Vagina (tissue), 2 donors: ENCODE data around the gene ERBB4. TPM values are rescaled to one million over a fixed set of nuclear protein-coding genes. Genes with fewer than 3 reads are reported as not detected.

Experiments used
- DNase-seq, 2 donors: peaks; one replicate each; pipeline ENCODE4 v3.0.0-alpha.2; 2017; ENCODE audit errors: extremely low spot score in 2 of 2
- H3K27ac ChIP-seq: fragments of 200-600 bp; sonication (generic); one replicate; pipeline ENCODE4 v1.5.1; 2019
- H3K27me3 ChIP-seq: fragments of 200-600 bp; sonication (generic); one replicate; pipeline ENCODE4 v1.5.1; 2019
- H3K36me3 ChIP-seq, 2 donors: fragments of 200-600 bp; sonication (generic); one replicate each; pipeline ENCODE4 v1.5.1; 2017 to 2019
- H3K4me1 ChIP-seq: fragments of 200-600 bp; sonication (generic); one replicate; pipeline ENCODE4 v1.5.1; 2019
- H3K4me3 ChIP-seq, 2 donors: fragments of 200-600 bp; sonication (generic); 1 replicate in 1 of 2; 2 replicates in 1 of 2; pipeline ENCODE4 v1.5.1; 2016 to 2019
- H3K9me3 ChIP-seq: fragments of 200-600 bp; sonication (generic); one replicate; pipeline ENCODE4 v1.5.1; 2019
- POLR2A ChIP-seq, 2 donors: fragments of 450-650 bp; IDR thresholded peaks; one replicate each; pipeline ENCODE4 v1.6.1; 2017; ENCODE audit warnings: antibody characterized with exemption in 2 of 2, mild to moderate bottlenecking in 2 of 2, moderate library complexity in 2 of 2
- POLR2AphosphoS5 ChIP-seq, 2 donors: sonication (generic); formaldehyde crosslinking; IDR thresholded peaks; one replicate each; pipeline ENCODE4 v1.9.0; 2017; ENCODE audit warnings: antibody characterized with exemption in 2 of 2, mild to moderate bottlenecking in 2 of 2, low read depth in 1 of 2; ENCODE audit not compliant: insufficient read depth in 1 of 2
- intact Hi-C: fragments of 100-400 bp; cut with DNase I; formaldehyde crosslinking; loops from one replicate; pipeline ENCODE4 v1.15.1; 2023
- total RNA-seq: library from RNA; depleted of rRNA; stranded (reverse); fragments of >200 nt; gene quantifications from one replicate; pipeline ENCODE4 v1.2.3, GENCODE V29; 2016
- TF ChIP-seq, protein P1 (sequence below), 3 experiments: fragments of 450-650 bp in 2 of 3; fragments of 200-600 bp in 1 of 3; sonication (generic) in 1 of 3; IDR thresholded peaks; one replicate each; pipeline ENCODE4 v1.5.1; 2017 to 2019; ENCODE audit warnings: antibody characterized with exemption in 3 of 3, mild to moderate bottlenecking in 2 of 3, moderate library complexity in 2 of 3

Gene ERBB4
- total RNA-seq, 1 donor from 2014 or later, result 0.25 TPM

- H3K27me3 ChIP-seq, result no peaks in the 10 kb centered on the region
- TF ChIP-seq POLR2AphosphoS5 (IDR thresholded peaks at IDR 0.05; ENCODE audit: insufficient read depth in 1 of 2, low read depth in 1 of 2) (no peak), POLR2A (IDR thresholded peaks at IDR 0.05) (no peak)
- TF ChIP-seq, protein P1, sequence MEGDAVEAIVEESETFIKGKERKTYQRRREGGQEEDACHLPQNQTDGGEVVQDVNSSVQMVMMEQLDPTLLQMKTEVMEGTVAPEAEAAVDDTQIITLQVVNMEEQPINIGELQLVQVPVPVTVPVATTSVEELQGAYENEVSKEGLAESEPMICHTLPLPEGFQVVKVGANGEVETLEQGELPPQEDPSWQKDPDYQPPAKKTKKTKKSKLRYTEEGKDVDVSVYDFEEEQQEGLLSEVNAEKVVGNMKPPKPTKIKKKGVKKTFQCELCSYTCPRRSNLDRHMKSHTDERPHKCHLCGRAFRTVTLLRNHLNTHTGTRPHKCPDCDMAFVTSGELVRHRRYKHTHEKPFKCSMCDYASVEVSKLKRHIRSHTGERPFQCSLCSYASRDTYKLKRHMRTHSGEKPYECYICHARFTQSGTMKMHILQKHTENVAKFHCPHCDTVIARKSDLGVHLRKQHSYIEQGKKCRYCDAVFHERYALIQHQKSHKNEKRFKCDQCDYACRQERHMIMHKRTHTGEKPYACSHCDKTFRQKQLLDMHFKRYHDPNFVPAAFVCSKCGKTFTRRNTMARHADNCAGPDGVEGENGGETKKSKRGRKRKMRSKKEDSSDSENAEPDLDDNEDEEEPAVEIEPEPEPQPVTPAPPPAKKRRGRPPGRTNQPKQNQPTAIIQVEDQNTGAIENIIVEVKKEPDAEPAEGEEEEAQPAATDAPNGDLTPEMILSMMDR (IDR thresholded peaks at IDR 0.05), result no peak
Measured at GRCh38 chr2:211453311-211453887, 1085.2 kb downstream of the ERBB4 start.

GRCh38 chr2:211451642-211452041, 1087.0 kb downstream of the ERBB4 start:
- Histone ChIP-seq H3K9me3 (no peaks in the 10 kb centered on the region), H3K27ac (no peak overlapping the region), H3K4me1 (no peaks in the 10 kb centered on the region), H3K36me3 (no peaks in the 10 kb centered on the region), H3K27me3 (no peaks in the 10 kb centered on the region), H3K4me3 (no peak overlapping the region)
- intact Hi-C loops, result no loop called here
- DNase-seq, result no peak
- TF ChIP-seq POLR2AphosphoS5 (IDR thresholded peaks at IDR 0.05; ENCODE audit: insufficient read depth in 1 of 2, low read depth in 1 of 2) (no peak), POLR2A (IDR thresholded peaks at IDR 0.05) (no peak)
- TF ChIP-seq, protein P1 (IDR thresholded peaks at IDR 0.05), result no peak

More at GRCh38 chr2:211453311-211453887, 1085.2 kb downstream of the ERBB4 start:
- Histone ChIP-seq H3K36me3 (no peaks in the 10 kb centered on the region), H3K4me1 (no peaks in the 10 kb centered on the region), H3K4me3 (no peak overlapping the region), H3K9me3 (no peaks in the 10 kb centered on the region), H3K27ac (no peak overlapping the region)
- intact Hi-C loops, result no loop called here
- DNase-seq, result no peak

GRCh38 chr2:211449819-211450218, 1088.8 kb downstream of the ERBB4 start:
- no peaks in the 10 kb centered on the region for H3K9me3 ChIP-seq
- intact Hi-C loops, result no loop called here
- H3K4me3 ChIP-seq, result no peak overlapping the region
- no peaks in the 10 kb centered on the region for H3K36me3 ChIP-seq
- no peaks in the 10 kb centered on the region for H3K4me1 ChIP-seq
- H3K27ac ChIP-seq, result no peak overlapping the region
- DNase-seq, result no peak
- TF ChIP-seq POLR2AphosphoS5 (IDR thresholded peaks at IDR 0.05; ENCODE audit: insufficient read depth in 1 of 2, low read depth in 1 of 2), result no peak
- no peak for TF ChIP-seq POLR2A (IDR thresholded peaks at IDR 0.05)
- TF ChIP-seq, protein P1 (IDR thresholded peaks at IDR 0.05), result no peak
- H3K27me3 ChIP-seq, result no peaks in the 10 kb centered on the region

- no peaks in the 10 kb centered on the region for H3K27me3 ChIP-seq
- H3K4me3 ChIP-seq, result no peak overlapping the region
- no peaks in the 10 kb centered on the region for H3K9me3 ChIP-seq
- TF ChIP-seq POLR2AphosphoS5 (IDR thresholded peaks at IDR 0.05; ENCODE audit: insufficient read depth in 1 of 2, low read depth in 1 of 2), result no peak
- TF ChIP-seq POLR2A (IDR thresholded peaks at IDR 0.05), result no peak
- TF ChIP-seq, protein P1 (IDR thresholded peaks at IDR 0.05), result no peak
- H3K36me3 ChIP-seq, result no peaks in the 10 kb centered on the region
- intact Hi-C loops, result no loop called here
- H3K4me1 ChIP-seq, result no peaks in the 10 kb centered on the region
- DNase-seq, result no peak
- no peak overlapping the region for H3K27ac ChIP-seq
Measured at GRCh38 chr2:211447548-211447947, 1091.1 kb downstream of the ERBB4 start.

GRCh38 chr2:211440107-211440506, 1098.5 kb downstream of the ERBB4 start:
- Histone ChIP-seq H3K27ac (no peak overlapping the region), H3K9me3 (no peaks in the 10 kb centered on the region), H3K27me3 (no peaks in the 10 kb centered on the region), H3K36me3 (no peaks in the 10 kb centered on the region), H3K4me1 (no peaks in the 10 kb centered on the region), H3K4me3 (no peak overlapping the region)
- TF ChIP-seq POLR2AphosphoS5 (IDR thresholded peaks at IDR 0.05; ENCODE audit: insufficient read depth in 1 of 2, low read depth in 1 of 2), result no peak
- TF ChIP-seq POLR2A (IDR thresholded peaks at IDR 0.05), result no peak
- TF ChIP-seq, protein P1 (IDR thresholded peaks at IDR 0.05), result no peak
- DNase-seq, result no peak
- intact Hi-C loops, result no loop called here
